SK-N-SH (cell line): ENCODE measurements around the gene CALCOCO2. TPM values are rescaled to one million over a fixed set of nuclear protein-coding genes. Genes with fewer than 3 reads are reported as not detected.

Experiments
- CTCF ChIA-PET: fragments of 300-600, 350-600 bp; formaldehyde crosslinking; extraction: SDS; loops from one replicate; lab custom pipeline; 2021; lab: Yijun Ruan, JAX
- POLR2A ChIA-PET: fragments of 350-600 bp; sonication (Branson Sonifier 250); formaldehyde crosslinking; extraction: SDS; loops from one replicate; lab custom pipeline; 2020; ENCODE audit warnings: antibody characterized with exemption, inconsistent platforms; lab: Yijun Ruan, JAX
- DNase-seq: peaks from one replicate; pipeline ENCODE4 v3.0.0; 2012
- H2AFZ ChIP-seq: fragments of 200-600 bp; sonication (generic); 2 replicates; pipeline ENCODE4 v1.8.1; 2016; ENCODE audit warnings: antibody characterized with exemption, mild to moderate bottlenecking, low read depth
- H3F3A ChIP-seq: fragments of 200-600 bp; sonication (generic); replicated peaks from 2 replicates; pipeline ENCODE3; 2016; ENCODE audit warnings: antibody characterized with exemption, mild to moderate bottlenecking; ENCODE audit not compliant: insufficient read depth
- H3K27ac ChIP-seq, 2 experiments: fragments of 200-500 bp in 1 of 2; fragments of 200-600 bp in 1 of 2; sonication (Bioruptor generic) in 1 of 2; sonication (generic), shearing (Covaris generic) in 1 of 2; 2 replicates each; pipeline versions ENCODE4 v1.5.1 to v1.6.1; 2014 to 2016; ENCODE audit warnings: low read depth in 2 of 2, inconsistent platforms in 1 of 2, low read length in 1 of 2, mild to moderate bottlenecking in 1 of 2, mixed read lengths in 1 of 2
- H3K27me3 ChIP-seq: fragments of 200-600 bp; sonication (generic), shearing (Covaris generic); 2 replicates; pipeline ENCODE4 v1.6.1; 2016; ENCODE audit warnings: mixed run types; ENCODE audit not compliant: insufficient read depth
- H3K36me3 ChIP-seq, 2 experiments: fragments of 200-500 bp in 1 of 2; fragments of 200-600 bp in 1 of 2; sonication (Bioruptor generic) in 1 of 2; sonication (generic) in 1 of 2; replicated peaks in 1 of 2; 2 replicates each; pipeline versions ENCODE3 to v1.5.1; 2014 to 2016; ENCODE audit warnings: low read length in 1 of 2, mild to moderate bottlenecking in 1 of 2; ENCODE audit not compliant: insufficient read depth in 2 of 2, control insufficient read depth in 1 of 2
- H3K4me1 ChIP-seq, 2 experiments: fragments of 200-500 bp in 1 of 2; fragments of 200-600 bp in 1 of 2; sonication (Bioruptor generic) in 1 of 2; sonication (generic), shearing (Covaris generic) in 1 of 2; 2 replicates each; pipeline versions ENCODE4 v1.5.1 to v1.6.1; 2014 to 2016; ENCODE audit warnings: low read depth in 1 of 2, low read length in 1 of 2, mixed run types in 1 of 2; ENCODE audit not compliant: insufficient read depth in 2 of 2, control insufficient read depth in 1 of 2
- H3K4me2 ChIP-seq: fragments of 200-600 bp; sonication (generic), shearing (Covaris generic); 2 replicates; pipeline ENCODE4 v1.6.1; 2017; ENCODE audit warnings: mixed run types
- H3K4me3 ChIP-seq, 2 experiments: fragments of 200-500 bp in 1 of 2; fragments of 200-600 bp in 1 of 2; sonication (Bioruptor generic) in 1 of 2; sonication (generic), shearing (Covaris generic) in 1 of 2; 2 replicates each; pipeline versions ENCODE4 v1.5.1 to v1.8.1; 2014 to 2016; ENCODE audit warnings: low read depth in 2 of 2, inconsistent platforms in 1 of 2, low read length in 1 of 2, mild to moderate bottlenecking in 1 of 2, mixed read lengths in 1 of 2, moderate library complexity in 1 of 2
- H3K79me2 ChIP-seq: fragments of 200-600 bp; sonication (generic); 2 replicates; pipeline ENCODE4 v1.8.1; 2017; ENCODE audit warnings: mild to moderate bottlenecking; ENCODE audit not compliant: insufficient read depth
- H3K9ac ChIP-seq: fragments of 200-600 bp; sonication (generic); 2 replicates; pipeline ENCODE4 v1.6.1; 2017; ENCODE audit warnings: mixed run types
- H3K9me2 ChIP-seq: fragments of 200-600 bp; sonication (generic); 2 replicates; pipeline ENCODE4 v1.6.1; 2017; ENCODE audit warnings: mixed run types
- H3K9me3 ChIP-seq: fragments of 200-600 bp; sonication (generic); 2 replicates; pipeline ENCODE4 v1.6.1; 2017; ENCODE audit warnings: mixed run types, mild to moderate bottlenecking, moderate library complexity
- H4K20me1 ChIP-seq: fragments of 200-600 bp; sonication (generic); 2 replicates; pipeline ENCODE4 v1.6.1; 2017; ENCODE audit warnings: mild to moderate bottlenecking, mixed run types; ENCODE audit not compliant: insufficient read depth
- CHD2 ChIP-seq: fragments of 150-350 bp; IDR thresholded peaks from 2 replicates; pipeline ENCODE4 v1.6.1; 2018; ENCODE audit warnings: low read length; ENCODE audit not compliant: partially characterized antibody
- EP300 ChIP-seq, 2 experiments: IDR thresholded peaks; 2 replicates each; pipeline versions ENCODE4 v1.4.0 to v1.6.1; 2012; ENCODE audit warnings: borderline replicate concordance in 1 of 2, low read depth in 1 of 2, low read length in 1 of 2
- EZH2phosphoT487 ChIP-seq: fragments of 200-600 bp; sonication (generic); IDR thresholded peaks from 2 replicates; pipeline ENCODE4 v1.6.1; 2017; ENCODE audit warnings: low read depth, mixed run types, mild to moderate bottlenecking, antibody characterized with exemption, moderate library complexity, borderline replicate concordance
- FOSL2 ChIP-seq: IDR thresholded peaks from 2 replicates; pipeline ENCODE4 v1.4.0; 2012; ENCODE audit warnings: low read depth, mild to moderate bottlenecking, moderate library complexity, borderline replicate concordance
- FOXM1 ChIP-seq: IDR thresholded peaks from 2 replicates; pipeline ENCODE4 v1.4.0; 2012; ENCODE audit warnings: low read depth, mild to moderate bottlenecking
- GATA2 ChIP-seq: sonication (generic); formaldehyde crosslinking; IDR thresholded peaks from 2 replicates; pipeline ENCODE4 v1.5.0; 2020; ENCODE audit warnings: mild to moderate bottlenecking, missing genetic modification reagents
- IRF3 ChIP-seq: fragments of 150-350 bp; IDR thresholded peaks from 2 replicates; pipeline ENCODE4 v1.6.1; 2016; ENCODE audit warnings: mild to moderate bottlenecking, low read depth, low read length
- MAX ChIP-seq: IDR thresholded peaks from 2 replicates; pipeline ENCODE4 v1.4.0; 2012; ENCODE audit warnings: low read depth
- MEF2A ChIP-seq: IDR thresholded peaks from 2 replicates; pipeline ENCODE4 v1.4.0; 2012; ENCODE audit warnings: low read depth, borderline replicate concordance
- MXI1 ChIP-seq: IDR thresholded peaks from 2 replicates; pipeline ENCODE4 v1.6.1; 2012; ENCODE audit warnings: mild to moderate bottlenecking, low read depth, low read length, improper control_type of control experiment
- NFIC ChIP-seq: IDR thresholded peaks from 2 replicates; pipeline ENCODE4 v1.4.0; 2012; ENCODE audit warnings: borderline replicate concordance
- NRF1 ChIP-seq: IDR thresholded peaks from 2 replicates; pipeline ENCODE4 v1.6.1; 2012; ENCODE audit warnings: low read depth, mild to moderate bottlenecking, low read length
- PBX3 ChIP-seq: IDR thresholded peaks from 2 replicates; pipeline ENCODE4; 2012
- POLR2AphosphoS5 ChIP-seq: IDR thresholded peaks from 2 replicates; pipeline ENCODE4 v1.6.1; 2012; ENCODE audit warnings: low read depth, low read length
- RAD21 ChIP-seq: IDR thresholded peaks from 2 replicates; pipeline ENCODE4 v1.6.1; 2012; ENCODE audit warnings: mild to moderate bottlenecking, low read length
- RFX5 ChIP-seq: IDR thresholded peaks from 2 replicates; pipeline ENCODE4 v1.6.1; 2012; ENCODE audit warnings: mild to moderate bottlenecking, improper control_type of control experiment, low read length
- RXRA ChIP-seq: IDR thresholded peaks from 2 replicates; pipeline ENCODE4 v1.4.0; 2012; ENCODE audit warnings: low read depth, mild to moderate bottlenecking, borderline replicate concordance
- TAF1 ChIP-seq: IDR thresholded peaks from 2 replicates; pipeline ENCODE4 v1.6.1; 2012; ENCODE audit warnings: low read depth, mild to moderate bottlenecking, low read length, moderate library complexity, borderline replicate concordance
- USF2 ChIP-seq: fragments of 150-350 bp; IDR thresholded peaks from 2 replicates; pipeline ENCODE4 v1.6.1; 2017; ENCODE audit warnings: antibody characterized with exemption, low read length, low read depth, borderline replicate concordance
- YY1 ChIP-seq: IDR thresholded peaks from 2 replicates; pipeline ENCODE4 v1.4.0; 2012; ENCODE audit warnings: low read depth, mild to moderate bottlenecking
- WGBS: methylation state at CpG from one replicate; pipeline ENCODE4 v1.1.6; 2017; ENCODE audit warnings: low lambda C conversion rate; 5-methylcytosine and 5-hydroxymethylcytosine counted together
- polyA plus RNA-seq, 3 experiments: library from polyadenylated mRNA; depleted of rRNA; stranded (reverse); fragments of >200 nt; gene quantifications; 2 replicates each; pipeline ENCODE4 v1.2.3, GENCODE V29; 2012

CALCOCO2 gene
- polyA plus RNA-seq, 1 of the 3 experiments (the other 2 are of a cell fraction) = 49.9 TPM

- peak; percentile 20; the same call in 1 of the 2 replicates for TF ChIP-seq MAX
- no peak for TF ChIP-seq USF2
- peak; percentile 40; the same call in 1 of the 2 replicates for TF ChIP-seq POLR2AphosphoS5
- peaks cover 81% of the 10 kb centered on the region for H3K79me2 ChIP-seq
- peak overlapping the region; percentile 91; the same call in 1 of the 2 replicates for H3K9ac ChIP-seq
- WGBS = 72% methylated on average over 2 of the region's 2 CpGs
- H3K27me3 ChIP-seq = no peaks in the 10 kb centered on the region
- H3K4me1 ChIP-seq = peaks cover 17 to 31% of the 10 kb centered on the region in 2 experiments
- H3K4me2 ChIP-seq = peak overlapping the region; percentile 80
- CTCF ChIA-PET = interaction anchor here (0.8 kb wide), 1 partner anchor 964 kb away, joined by 3 read pairs; no protein-coding TSS in a partner anchor
- POLR2A ChIA-PET = interaction anchor here (1.2 kb wide), 1 partner anchor 35 kb away, joined by 4 read pairs; the partner anchor contains the start of gene SNF8
- H3K9me3 ChIP-seq = no peaks in the 10 kb centered on the region
- H4K20me1 ChIP-seq = peaks cover 64% of the 10 kb centered on the region
- no peaks in the 10 kb centered on the region for H3K9me2 ChIP-seq
- H3K36me3 ChIP-seq = peaks cover 40 to 44% of the 10 kb centered on the region in 2 experiments
- peaks cover 20% of the 10 kb centered on the region for H3F3A ChIP-seq
- H3K27ac ChIP-seq = no peak overlapping the region
- H2AFZ ChIP-seq = no peak overlapping the region
- peak overlapping the region; percentile 63 to 87; a peak in 3 of 4 replicates for H3K4me3 ChIP-seq
- DNase-seq = no peak
These were observed 79.5 kb downstream of the CALCOCO2 start for GRCh38 chr17:48910370-48910769.

- Histone ChIP-seq H3K27ac (no peak overlapping the region), H3K9ac (no peak overlapping the region), H3K27me3 (no peaks in the 10 kb centered on the region)
These were observed 81.6 kb downstream of the CALCOCO2 start for GRCh38 chr17:48912476-48912875.

More at GRCh38 chr17:48912476-48912875, 81.6 kb downstream of the CALCOCO2 start:
- TF ChIP-seq PBX3 (no peak), EZH2phosphoT487 (no peak), FOXM1 (no peak), CHD2 (no peak), YY1 (no peak), TAF1 (no peak), NFIC (no peak), IRF3 (no peak), RFX5 (no peak), RXRA (no peak), RAD21 (no peak), GATA2 (CRISPR knock-in tag) (no peak), MEF2A (no peak), NRF1 (no peak), FOSL2 (no peak), EP300 (IDR thresholded peaks at IDR 0.05; ENCODE audit: borderline replicate concordance in 1 of 2, low read depth in 1 of 2, low read length in 1 of 2) (no peak), MXI1 (no peak)
- peaks cover 94% of the 10 kb centered on the region for H3K79me2 ChIP-seq
- H3K9me3 ChIP-seq = no peaks in the 10 kb centered on the region
- H3F3A ChIP-seq = peaks cover 16% of the 10 kb centered on the region
- H3K9me2 ChIP-seq = no peaks in the 10 kb centered on the region
- POLR2A ChIA-PET = no interaction called here
- peaks cover 17 to 34% of the 10 kb centered on the region in 2 experiments for H3K4me1 ChIP-seq
- CTCF ChIA-PET = no interaction called here
- H3K4me3 ChIP-seq = no peak overlapping the region
- DNase-seq = no peak
- H3K4me2 ChIP-seq = 0 out of 2 replicates have a peak overlapping the region, but pooled peaks have one; percentile 80
- no peak overlapping the region for H2AFZ ChIP-seq
- peaks cover 54 to 55% of the 10 kb centered on the region in 2 experiments for H3K36me3 ChIP-seq
- 99% methylated on average over 2 of the region's 2 CpGs for WGBS
- H4K20me1 ChIP-seq = peaks cover 78% of the 10 kb centered on the region
